NCI-H446 (cell line): ENCODE data around the gene GNAQ.
A peak's percentile ranks its signal among the peaks of the same experiment; 100 is the strongest.
"Not testable (repeated sequence)": the region's sequence is repeated elsewhere in the genome, so short reads cannot be mapped to it uniquely, and the experiment has no call there.

Experiments
- DNase-seq, 2 experiments: peaks; one replicate each; lab custom pipeline; 2025; lab: John Stamatoyannopoulos, UW

The GNAQ gene

DNA sequence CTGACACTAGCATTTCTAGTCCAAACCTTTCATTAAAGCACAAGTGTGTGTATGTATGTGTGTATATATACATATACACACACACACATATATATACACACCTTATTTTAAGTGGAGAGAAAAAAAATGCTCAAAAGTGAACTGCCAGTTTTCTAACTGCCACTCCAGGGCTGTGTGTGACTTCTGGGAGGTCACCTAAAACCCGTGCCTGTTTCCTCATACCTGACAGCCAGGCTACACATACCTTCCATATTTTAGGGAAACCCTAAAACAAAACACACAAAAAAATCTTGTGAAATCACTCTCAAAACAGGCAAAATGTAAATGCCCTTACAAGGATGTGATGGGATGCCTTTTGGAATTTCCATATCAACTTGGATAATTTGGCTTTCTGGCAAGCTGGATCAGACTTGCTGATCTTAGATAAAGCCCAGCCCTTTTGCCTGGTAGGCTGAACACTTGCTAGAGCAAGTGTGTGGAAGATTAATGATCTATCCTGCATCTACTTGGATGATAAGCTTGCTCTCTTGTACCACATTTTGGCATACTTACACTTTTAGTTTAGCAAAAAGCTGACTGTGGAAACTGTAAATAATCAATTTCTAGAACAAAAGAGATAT lies 127.8 kb downstream of the GNAQ start:
- DNase-seq = no peak

DNA sequence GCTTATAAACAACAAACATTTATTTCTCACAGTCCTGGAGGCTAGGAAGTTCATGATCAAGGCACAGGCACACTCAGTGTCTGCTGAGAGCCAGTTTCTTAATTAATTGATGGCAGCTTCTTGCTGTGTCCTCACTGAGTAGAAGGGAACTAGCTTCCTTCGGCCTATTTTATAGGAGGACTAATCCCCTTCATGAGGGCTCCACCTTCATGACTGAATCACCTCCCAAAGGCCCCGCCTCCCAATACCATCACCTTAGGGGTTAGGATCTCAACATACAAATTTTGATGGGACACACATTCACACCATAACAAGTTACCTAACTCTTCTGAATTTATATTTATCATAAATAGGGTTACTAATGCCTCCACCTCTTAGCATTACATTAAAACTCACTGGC lies 129.8 kb downstream of the GNAQ start:
- DNase-seq = no peak

DNA sequence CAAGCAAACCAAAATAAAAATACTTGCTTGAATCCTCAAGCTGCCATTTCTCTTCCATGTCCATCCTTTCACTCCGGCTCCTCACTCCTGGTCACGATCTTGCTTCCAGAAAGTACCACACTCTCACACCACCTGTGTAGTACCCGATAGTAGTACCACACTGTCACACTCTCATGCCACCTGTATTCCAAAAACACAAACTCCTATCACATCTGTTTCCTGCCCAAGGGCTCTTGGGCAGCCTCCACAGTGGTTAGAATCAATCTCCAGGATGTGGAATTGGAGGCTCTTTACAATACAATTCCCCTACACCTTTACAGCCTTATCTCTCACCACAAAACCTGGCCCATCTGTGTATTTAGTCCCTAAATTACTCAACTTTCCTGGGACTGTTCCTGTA lies 130.6 kb downstream of the GNAQ start:
- DNase-seq = no peak

DNA sequence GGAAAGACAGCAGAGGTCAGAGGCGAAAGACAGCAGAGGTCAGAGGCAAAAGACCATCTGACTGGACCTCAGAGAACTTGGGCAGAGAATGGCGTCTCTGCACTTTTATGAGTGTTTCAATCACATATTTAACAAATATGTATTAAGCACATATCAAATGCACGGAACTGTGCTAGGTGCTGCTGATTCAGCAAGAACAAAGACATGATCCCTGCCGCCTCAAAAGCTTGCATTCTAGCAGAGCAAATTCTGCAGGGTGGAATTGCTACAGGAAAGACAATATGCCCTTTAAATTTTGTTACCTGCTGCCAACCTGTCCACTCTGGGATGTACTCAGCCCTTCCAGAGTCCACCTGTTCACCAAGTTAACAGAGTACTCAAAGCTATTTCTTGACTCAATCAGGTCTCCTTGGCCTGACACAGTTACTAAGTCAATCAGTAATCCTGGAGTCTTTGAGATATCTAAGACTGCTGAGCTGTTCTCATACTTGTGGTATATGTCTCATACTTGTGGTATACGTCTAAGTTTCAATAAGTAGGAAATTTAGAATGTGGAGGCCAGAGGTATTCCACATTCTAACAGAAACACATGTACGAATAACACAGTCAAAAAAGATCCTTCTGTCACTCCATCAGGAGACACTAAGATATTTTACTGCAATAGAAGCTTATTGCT lies 131.8 kb downstream of the GNAQ start:
- DNase-seq = no peak

DNA sequence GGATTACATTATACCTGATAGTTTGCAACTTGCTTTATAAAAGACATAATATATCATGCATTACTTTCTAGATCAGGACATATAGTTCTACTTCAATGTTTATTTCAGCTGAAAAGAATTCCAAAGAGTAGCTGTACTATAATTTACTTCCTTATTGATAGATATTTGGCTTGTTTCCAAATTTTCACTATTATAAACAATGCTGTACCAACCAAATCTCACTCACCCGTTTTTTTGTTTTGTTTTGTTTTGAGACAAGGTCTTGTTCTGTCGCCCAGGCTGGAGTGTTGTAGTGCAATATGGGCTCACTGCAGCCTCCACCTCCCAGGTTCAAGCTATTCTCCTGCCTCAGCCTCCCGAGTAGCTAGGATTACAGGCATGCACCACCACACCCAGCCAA lies 132.7 kb downstream of the GNAQ start:
- no peak for DNase-seq

DNA sequence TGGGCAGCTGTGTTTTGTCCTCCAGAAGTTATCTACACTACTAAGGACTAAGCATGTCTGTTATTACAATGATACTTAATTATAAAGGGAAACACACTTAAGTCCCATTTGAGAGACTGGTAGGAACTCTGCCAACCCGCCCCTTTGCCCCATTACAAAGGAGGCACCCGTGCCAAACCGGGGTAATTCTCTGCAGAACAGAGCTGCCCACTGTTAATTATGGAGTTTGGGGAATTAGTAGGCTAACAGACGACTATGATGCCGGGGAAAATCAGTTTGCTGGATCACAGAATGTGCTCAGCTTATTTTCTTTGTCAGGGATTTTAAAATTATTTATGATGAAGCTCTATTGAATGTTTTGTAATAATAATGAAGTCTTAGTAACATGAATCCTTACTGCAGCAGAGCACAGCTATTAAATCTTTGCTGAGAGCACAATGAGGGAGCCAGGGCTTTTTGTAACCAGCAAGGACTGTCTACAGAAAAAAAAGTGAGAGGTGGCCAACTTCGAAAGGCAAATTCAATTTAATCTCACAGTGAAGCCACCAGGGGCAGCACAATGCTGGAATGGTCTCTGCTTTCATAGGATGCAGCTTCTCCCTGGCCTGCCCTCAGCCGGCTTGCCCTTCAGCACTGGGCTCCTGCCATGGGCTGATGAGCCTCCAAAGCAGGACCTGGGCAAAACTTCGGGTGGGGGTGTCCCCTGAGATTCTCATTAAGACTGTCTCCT lies 134.5 kb downstream of the GNAQ start:
- peak in 1 of 2 experiments; percentile 22 for DNase-seq

DNA sequence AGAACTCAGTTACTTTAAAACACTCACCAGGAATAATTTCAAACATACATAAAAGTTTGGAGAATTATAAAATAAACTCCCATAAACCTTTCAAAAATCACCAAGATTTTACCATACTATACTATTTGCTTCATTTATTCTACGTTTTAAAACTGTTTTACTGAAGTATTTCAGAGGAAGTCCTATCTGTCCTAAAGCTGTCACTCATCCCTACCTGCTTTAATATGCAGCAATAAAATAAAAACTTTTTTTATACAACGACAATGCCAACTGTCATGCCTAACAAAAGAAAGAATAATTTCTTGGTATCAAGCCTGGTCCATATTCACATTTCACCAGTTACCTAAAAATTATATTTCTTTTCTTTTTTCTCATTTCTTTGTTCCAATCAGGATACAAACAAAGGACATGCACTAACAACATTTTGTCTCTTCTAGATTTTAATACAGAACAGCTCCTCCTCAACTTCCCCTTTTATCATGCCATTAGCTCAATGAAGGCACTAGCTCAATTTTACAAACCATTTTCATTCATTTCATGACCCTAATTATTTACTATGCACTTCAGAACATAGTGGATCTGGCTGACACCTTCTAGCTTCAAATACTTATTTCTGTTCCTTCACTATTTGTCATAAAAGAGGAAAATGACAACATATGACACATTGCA lies 135.2 kb downstream of the GNAQ start:
- DNase-seq = no peak

DNA sequence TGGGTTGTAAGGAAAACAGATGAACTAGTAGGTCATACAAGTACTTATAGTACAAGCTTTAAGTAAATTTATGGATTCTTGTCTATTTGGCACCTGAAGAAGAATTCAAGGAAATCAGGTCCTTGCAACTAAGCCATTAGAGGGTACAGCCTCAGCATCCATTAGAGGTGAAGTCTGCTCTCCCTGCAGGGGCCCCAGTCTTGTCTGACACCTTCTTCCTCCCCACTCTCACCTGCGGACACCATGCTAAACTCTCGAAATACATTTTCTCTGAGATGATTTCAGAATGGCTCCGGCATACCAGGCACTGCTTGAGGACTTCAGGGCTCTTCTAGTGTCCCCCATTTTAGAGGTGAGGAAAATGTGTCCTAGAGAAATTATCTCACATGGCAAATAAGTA lies 137.9 kb downstream of the GNAQ start:
- no peak for DNase-seq

DNA sequence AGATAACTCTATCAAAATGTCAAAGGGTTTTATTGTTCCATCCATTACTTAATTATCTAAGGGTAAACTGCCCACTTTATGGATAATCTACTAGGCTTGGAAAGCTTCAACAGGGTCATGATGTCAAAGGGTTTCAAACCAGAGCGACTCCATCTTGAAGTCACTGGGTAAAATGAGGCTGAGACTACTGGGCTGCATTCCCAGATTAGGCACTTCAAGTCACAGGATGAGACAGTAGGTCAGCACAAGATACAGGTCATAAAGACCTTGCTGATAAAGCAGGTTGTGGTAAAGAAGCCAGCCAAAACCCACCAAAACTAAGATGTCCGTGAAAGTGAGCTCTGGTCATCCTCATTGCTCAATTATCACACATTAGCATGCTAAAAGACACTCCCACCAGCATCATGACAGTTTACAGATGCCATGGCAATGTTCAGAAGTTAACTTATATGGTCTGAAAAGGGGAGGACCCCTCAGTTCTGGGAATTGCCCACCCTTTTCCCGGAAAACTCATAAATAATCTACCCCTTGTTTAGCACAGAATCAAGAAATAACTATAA lies 138.6 kb downstream of the GNAQ start:
- no peak for DNase-seq

DNA sequence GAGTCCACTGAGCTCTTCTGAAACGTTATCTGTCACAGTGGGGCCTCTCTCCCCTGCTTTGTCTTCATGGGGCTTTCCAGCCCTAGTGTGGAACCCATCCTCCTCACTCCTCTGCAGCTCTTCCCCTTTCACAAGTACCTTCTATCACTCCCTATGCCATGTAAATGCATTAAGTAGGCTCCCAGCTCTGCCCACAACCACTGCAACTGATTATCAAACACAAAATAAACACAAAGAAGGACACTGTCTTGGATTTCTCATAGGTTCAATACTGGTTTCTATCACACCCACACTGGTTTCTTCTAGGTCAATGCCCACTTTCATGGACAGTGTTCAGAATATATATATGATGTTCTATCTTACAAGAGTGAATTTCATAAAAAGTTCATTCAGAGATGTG lies 139.4 kb downstream of the GNAQ start:
- no peak for DNase-seq

DNA sequence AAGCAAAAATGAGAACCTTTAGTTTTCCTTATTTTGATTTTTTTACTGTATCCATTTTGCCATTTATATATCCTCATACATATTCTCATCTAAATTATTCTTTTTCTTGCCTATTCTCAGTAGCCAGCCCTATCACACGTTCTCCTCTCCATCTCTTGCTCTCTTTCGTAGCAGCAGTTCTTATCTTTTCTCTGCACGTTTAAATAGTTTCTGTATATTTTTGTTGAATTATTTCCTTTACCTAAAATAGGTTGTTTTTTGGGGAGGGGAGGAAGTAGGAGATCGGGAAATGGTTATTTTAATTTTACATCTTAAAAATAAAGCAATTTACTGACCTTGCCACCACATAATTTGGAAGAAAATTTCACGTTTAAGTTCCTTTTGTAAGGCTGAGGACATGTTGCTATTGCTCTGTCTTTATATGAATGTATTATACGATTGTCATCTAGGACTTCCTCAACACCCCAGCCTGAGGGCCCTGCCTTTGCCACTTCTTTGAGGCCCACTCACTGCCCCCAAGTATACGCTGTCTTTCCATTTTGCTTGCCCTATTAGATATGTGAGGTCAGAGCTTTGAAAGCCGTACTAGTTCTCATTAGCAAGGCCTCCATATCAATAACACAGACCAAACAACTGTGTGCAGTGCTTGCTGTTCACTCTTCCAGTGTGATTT lies 140.3 kb downstream of the GNAQ start:
- DNase-seq = no peak

DNA sequence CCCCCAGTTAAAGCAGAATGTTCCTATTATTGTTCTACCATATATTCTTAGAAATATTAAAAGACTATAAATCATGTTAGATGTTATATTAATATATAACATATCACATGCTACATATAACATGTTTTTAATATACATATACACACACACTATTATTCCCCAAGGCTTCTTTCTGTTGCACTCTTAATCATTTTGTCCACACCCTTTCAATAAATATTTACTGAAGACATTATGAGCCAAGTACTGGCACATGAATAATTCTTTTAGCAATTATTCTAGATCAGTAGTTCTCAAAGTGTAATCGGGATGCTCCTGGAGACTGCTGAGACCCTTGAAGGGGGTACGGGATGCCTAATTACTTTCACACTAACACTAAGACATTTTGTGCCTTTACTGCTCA lies 143.9 kb downstream of the GNAQ start:
- DNase-seq = no peak

DNA sequence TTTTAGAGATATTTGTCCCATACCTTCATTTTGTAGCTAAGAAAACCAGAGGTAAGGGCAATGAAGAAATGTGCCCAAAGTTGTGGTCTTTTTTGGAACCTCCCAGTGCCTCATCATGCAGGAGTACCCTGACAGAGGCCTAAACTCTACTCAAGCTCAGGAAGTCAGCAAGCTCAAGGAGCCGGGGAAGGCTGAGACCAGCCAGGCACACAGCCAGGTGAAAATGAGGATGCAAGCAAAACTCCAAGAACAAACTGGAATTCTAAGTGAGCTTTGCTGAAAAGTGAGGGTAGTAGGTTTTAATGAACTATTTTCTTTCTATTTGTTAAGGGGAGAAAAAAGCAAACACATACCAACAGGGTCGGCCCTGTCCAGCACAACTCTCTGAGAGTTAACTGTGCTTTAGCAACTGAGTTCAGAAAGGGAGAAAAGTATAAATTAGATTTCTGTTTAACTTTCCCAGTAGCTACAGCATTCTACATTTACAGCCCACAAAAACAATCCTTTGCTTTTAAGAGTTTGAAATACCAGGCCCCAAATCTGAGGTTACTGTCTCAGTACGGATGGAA lies 146.4 kb downstream of the GNAQ start:
- DNase-seq = no peak

DNA sequence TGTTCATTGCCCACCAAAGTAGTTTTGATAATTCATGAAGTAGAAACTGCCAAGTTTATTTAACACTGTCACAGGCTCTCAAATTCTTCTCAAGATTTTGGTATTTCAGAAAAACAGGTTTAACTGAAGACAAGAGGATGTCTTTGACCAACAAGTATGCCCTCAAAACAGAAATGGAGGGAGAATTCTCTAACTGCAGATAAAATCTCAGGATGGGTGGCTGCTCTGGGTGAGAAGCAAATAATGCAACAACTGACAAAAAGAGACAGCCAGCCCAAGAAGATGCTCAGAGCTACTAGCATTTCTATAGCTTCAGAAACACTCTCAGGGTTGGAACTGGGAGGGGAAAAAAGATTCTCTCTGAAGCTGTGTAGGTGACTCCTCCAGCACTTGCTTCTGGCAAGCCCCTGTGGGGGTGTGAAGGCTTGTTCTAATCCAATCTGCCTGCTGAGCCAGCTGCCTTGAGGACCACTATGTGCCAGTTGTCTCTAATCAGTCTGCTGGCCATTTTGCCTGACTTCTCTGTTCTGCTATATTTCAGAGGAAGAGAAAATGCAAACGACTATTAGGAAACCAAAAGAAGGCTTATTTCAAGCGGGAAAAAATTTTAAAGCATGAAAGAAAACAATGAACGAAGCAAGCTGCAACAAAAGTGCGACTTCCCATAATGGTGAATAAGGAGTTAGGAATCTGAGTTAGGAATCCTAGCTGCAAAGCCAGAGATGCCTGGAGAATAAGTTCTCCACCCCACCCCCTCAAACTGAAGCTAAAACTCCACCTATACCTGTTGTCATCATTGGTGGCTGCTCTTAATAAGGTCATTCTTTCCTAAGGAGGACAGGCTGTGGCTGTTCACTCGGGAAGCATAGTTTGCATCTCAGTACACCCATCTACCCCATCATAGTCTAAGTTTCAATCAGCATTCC lies 147.5 kb downstream of the GNAQ start:
- no peak for DNase-seq

DNA sequence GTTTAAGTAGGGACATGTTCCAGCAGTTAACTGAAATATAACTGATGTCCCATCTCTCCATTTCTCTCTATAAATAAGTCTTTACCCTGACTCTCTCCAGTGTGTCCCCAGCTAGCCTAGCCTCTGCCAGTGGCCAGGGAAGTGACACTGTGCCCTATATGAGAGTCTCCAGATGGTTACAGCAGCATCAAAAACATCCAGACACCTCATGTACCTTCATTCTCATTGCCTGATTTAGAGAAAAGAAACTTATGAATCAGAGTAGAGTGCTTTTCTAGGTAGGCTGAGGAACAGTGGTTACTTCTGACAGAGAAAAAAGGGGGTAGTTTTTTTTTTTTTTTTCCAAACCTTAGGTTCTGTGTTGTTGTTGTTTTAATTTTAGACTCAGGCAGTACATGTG lies 148.5 kb downstream of the GNAQ start:
- DNase-seq = no peak

DNA sequence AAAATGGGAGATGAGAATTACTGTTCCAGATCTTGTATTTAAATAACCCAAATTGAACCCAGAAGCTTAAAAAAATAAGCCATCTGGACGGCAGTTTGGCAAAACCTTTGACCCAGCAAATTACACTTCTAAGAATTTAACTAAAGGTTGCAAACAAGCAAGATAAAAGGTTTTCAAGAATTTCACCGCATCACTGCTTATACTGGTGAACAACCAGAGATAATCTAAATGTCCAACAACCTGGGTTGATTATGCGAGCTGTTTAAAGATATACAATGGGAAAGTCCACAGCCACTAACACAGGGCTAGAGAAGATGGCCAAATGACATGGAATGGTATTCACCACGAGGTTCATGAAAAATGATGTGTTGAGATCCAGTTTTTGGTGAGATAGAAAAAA lies 149.3 kb downstream of the GNAQ start:
- no peak for DNase-seq

DNA sequence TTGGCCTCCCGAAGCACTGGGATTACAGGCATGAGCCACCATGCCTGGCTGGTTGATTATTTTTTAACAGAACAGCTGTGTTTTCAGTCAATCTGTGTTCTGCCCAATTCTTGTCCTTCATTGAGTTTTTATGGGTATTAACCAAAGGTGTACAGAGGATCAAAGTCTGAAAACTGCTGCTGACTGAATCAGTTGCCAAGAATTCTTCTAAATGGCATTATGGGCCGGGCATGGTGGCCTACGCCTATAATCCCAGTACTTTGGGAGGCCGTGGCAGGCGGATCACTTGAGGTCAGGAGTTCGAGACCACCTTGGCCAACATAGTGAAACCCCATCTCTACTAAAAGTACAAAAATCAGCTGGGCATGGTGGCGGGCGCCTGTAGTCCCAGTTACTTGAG lies 150.0 kb downstream of the GNAQ start:
- not testable (repeated sequence) for DNase-seq

DNA sequence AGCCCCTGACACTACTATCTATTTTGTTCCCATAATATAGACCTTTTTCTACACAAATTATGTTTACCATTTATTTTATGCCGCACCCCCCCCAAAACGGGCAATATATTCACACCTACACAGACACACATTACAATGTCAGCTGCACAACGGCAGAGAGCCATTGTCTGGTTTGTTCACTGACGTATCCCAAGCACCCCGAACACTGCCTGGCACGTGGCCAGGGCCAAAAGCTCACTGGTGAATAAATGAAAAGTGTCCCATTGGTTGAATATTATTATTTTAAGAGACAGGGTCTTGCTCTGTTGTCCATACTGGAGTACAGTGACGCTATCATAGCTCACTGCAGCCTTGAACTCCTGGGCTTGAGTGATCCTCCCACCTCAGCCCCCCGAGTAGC lies 150.5 kb downstream of the GNAQ start:
- no peak for DNase-seq

DNA sequence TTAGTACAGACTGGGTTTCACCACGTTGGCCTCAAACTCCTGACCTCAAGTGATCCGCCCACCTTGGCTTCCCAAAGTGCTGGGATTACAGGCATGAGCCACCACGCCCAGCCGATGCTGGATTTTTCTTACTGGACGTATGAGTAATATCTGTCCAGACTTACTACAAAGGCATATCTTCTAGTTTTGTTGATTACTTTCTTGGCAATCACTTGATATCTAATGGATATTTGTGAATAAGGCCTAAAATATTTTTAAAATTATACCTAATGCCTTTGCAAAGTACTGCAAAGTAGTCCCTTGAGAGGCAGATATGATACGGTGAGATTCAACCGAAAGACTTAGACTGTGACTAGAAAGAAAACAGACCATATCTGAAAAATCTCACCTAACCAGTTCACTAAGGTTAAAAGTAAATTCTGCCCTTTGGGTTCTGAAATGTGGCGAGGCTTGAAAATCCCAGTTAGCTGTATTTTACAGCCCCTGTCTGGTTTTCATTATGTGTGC lies 152.1 kb downstream of the GNAQ start:
- no peak for DNase-seq

DNA sequence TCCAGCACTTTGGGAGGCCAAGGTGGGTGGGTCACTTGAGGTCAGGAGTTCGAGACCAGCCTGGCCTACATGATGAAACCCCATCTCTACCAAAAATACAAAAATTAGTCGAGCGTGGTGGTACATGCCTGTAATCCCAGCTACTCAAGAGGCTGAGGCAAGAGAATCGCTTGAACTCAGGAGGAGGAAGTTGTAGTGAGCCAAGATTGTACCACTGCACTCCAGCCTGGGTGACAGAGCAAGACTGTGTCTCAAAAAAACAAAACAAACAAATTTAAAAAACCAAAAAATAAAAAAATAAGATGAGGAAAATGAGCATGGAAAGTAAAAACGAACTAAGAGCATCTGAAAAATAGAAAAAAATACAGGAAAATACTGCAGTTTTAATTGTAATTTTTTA lies 152.8 kb downstream of the GNAQ start:
- not testable (repeated sequence) for DNase-seq
